Measurements from ENCODE around the gene CEP55.

DNA sequence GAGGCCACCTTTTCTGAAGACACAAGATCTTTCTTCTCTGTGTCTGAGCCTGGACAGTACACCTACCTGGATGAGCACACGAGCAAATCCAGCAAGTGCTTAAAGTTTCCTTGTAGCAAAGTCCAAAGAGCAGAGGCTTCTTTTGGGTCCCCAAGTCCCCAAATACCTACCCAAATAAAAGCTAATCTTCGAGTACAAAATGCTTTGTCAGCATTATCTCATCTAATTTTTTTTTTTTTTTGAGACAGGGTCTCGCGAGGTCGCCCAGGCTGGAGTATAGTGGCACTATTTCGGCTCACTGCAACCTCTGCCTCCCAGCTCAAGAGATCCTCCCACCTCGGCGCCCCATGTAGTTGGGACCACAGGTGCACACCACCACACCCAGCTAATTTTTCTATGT, 38.9 kb upstream of the CEP55 start:
- TF ChIP-seq, protein P1, sequence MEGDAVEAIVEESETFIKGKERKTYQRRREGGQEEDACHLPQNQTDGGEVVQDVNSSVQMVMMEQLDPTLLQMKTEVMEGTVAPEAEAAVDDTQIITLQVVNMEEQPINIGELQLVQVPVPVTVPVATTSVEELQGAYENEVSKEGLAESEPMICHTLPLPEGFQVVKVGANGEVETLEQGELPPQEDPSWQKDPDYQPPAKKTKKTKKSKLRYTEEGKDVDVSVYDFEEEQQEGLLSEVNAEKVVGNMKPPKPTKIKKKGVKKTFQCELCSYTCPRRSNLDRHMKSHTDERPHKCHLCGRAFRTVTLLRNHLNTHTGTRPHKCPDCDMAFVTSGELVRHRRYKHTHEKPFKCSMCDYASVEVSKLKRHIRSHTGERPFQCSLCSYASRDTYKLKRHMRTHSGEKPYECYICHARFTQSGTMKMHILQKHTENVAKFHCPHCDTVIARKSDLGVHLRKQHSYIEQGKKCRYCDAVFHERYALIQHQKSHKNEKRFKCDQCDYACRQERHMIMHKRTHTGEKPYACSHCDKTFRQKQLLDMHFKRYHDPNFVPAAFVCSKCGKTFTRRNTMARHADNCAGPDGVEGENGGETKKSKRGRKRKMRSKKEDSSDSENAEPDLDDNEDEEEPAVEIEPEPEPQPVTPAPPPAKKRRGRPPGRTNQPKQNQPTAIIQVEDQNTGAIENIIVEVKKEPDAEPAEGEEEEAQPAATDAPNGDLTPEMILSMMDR (IDR thresholded peaks at IDR 0.05): no peak
- TF ChIP-seq POLR2AphosphoS5 (IDR thresholded peaks at IDR 0.05; ENCODE audit: insufficient read depth in 1 of 2, low read depth in 1 of 2): no peak
- no peak for TF ChIP-seq POLR2A (IDR thresholded peaks at IDR 0.05)

All from vagina (tissue), 2 donors.